Measurements from ENCODE around the gene SPRY2.

DNA sequence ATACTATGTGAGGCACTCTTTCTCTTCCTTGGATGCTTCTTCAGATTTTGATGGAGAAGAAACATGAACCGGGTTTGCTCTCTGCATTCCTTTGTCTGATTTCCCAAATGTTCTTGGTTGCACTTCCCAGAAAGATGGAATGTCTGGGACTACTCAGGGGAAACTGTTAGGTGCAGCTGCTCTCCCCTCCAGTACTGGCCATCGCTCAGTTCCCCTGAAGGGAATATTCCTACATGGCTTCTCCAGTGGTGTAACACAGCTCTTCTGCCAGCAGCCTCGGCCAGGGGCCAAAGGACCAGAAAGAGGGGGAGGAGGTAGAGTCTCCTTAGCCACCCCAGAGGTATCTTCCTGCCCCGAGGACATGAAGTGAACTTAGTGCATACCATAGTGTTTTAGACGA, 33.5 kb upstream of the SPRY2 start:
- TF ChIP-seq ELF4 (IDR thresholded peaks at IDR 0.05) (no peak), ARNT (IDR thresholded peaks at IDR 0.05) (no peak)

Data from HEK293T (cell line).